GM12872 (cell line): ENCODE data around the gene ARID3C.

Source experiments
- CTCF ChIP-seq: IDR thresholded peaks from 3 replicates; pipeline ENCODE4 v1.5.1; 2011; ENCODE audit warnings: low read depth, mild to moderate bottlenecking, low read length, moderate library complexity; ENCODE audit not compliant: insufficient read depth

Gene ARID3C

GRCh38 chr9:34594177-34594576, 34.7 kb downstream of the ARID3C start:
- no peak for TF ChIP-seq CTCF

- TF ChIP-seq CTCF: no peak
Observed at GRCh38 chr9:34592895-34593601, 35.8 kb downstream of the ARID3C start.

- no peak for TF ChIP-seq CTCF
Observed at GRCh38 chr9:34591917-34592866, 36.7 kb downstream of the ARID3C start.

GRCh38 chr9:34591248-34591916, 37.5 kb downstream of the ARID3C start:
- peak; percentile 92 for TF ChIP-seq CTCF

GRCh38 chr9:34590381-34591247, 38.3 kb downstream of the ARID3C start:
- no peak for TF ChIP-seq CTCF

- TF ChIP-seq CTCF: no peak
Observed at GRCh38 chr9:34589636-34590380, 39.1 kb downstream of the ARID3C start, which contains the start of gene CNTFR. Gene CNTFR, minus strand, starts transcription at chr9:34589724. Its CDS starts 20,743 bp downstream, at chr9:34568981.
